ENCODE results near the gene TRMT1. TPM values are rescaled to one million over a fixed set of nuclear protein-coding genes. Genes with fewer than 3 reads are reported as not detected.

Gene TRMT1
- total and polyA plus RNA-seq, 2 of the 8 experiments (the other 6 are each of a cell fraction or from before 2014, with no cell fraction given), result 77.4 to 99.3 TPM

DNA sequence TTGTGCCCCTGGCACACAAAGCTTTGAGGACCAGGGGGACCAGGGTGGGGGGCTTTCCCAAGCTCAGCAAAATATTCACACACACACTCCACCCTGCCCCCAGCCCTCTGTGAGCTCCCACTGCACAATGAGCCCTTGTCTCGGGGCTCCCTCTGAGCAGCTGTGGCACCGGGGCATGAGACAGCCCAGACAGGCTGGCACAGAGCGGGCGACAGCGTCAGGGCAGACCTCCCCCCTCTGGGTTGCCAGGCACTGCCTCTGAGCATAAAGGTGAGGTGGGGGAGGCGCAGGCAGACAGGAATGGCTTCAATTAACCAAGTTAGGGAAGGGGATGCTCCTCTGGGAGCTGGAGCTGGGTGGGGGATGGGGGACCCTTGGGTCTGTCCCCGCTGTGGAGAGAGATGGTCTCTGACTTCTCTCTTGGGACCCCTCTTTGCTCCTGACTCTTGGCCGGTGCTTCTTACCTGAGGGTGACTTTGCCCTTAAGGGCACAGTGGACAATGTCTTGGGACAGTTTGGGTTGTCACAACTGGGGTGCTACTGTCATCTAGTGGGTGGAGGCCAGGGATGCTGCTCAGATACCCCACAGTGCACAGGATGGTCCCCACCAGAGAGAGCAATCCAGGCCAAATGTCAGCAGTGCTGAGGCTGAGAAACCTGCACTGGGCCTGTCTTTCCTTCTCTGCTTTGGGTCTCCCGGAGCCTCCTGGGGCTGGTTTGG, 44.2 kb downstream of the TRMT1 start:
- Histone ChIP-seq H3K9ac (replicated peaks in 1 of 4; ENCODE audit: extremely low read depth in 1 of 4, low read depth in 3 of 4, low read length in 3 of 4) (no peak overlapping the region), H3K4me1 (replicated peaks in 1 of 4; ENCODE audit: control insufficient read depth in 3 of 4, insufficient read depth in 4 of 4, low read length in 3 of 4) (peaks cover 3 to 11% (median 7%) of the 10 kb centered on the region in 4 experiments), H3K4me2 (ENCODE audit: insufficient read depth in 1 of 2, low read depth in 2 of 2, low read length in 2 of 2) (no peak overlapping the region), H3K18ac (ENCODE audit: extremely low read depth, low read length) (no peak overlapping the region), H3K4ac (replicated peaks; ENCODE audit: insufficient read length, low read depth, low read length) (no peak overlapping the region), H4K91ac (replicated peaks; ENCODE audit: insufficient read length, low read length) (no peak overlapping the region), H3K79me2 (ENCODE audit: control insufficient read depth in 1 of 2, insufficient read depth in 2 of 2, low read length in 2 of 2) (no peaks in the 10 kb centered on the region), H4K8ac (ENCODE audit: extremely low read depth, insufficient read depth, low read length) (no peak overlapping the region), H3K36me3 (ENCODE audit: control insufficient read depth in 2 of 4, insufficient read depth in 4 of 4, low read length in 3 of 4) (no peaks in the 10 kb centered on the region), H3K27ac (ENCODE audit: low read depth, low read length) (no peak overlapping the region), H4K5ac (ENCODE audit: insufficient read length, low read depth, low read length) (no peak overlapping the region), H2BK15ac (ENCODE audit: low read length) (no peak overlapping the region), H2BK12ac (ENCODE audit: low read depth, low read length) (no peak overlapping the region), H2BK120ac (replicated peaks; ENCODE audit: low read depth, low read length) (no peak overlapping the region), H2AK5ac (ENCODE audit: low read depth, low read length) (no peak overlapping the region), H3K56ac (replicated peaks; ENCODE audit: insufficient read length, low read depth, low read length) (no peak overlapping the region), H3K23me2 (ENCODE audit: low read depth, low read length) (no peaks in the 10 kb centered on the region), H2AFZ (ENCODE audit: low read length) (no peak overlapping the region), H3K27me3 (replicated peaks in 1 of 4; ENCODE audit: control insufficient read depth in 3 of 4, extremely low read depth in 1 of 4, insufficient read depth in 3 of 4, low read length in 3 of 4) (peaks cover 0 to 14% (median 12%) of the 10 kb centered on the region in 4 experiments; a peak in 6 of 7 replicates), H3K9me3 (ENCODE audit: insufficient read depth in 2 of 2, low read depth in 1 of 2, low read length in 1 of 2) (no peaks in the 10 kb centered on the region), H3K79me1 (ENCODE audit: low read depth, low read length) (no peaks in the 10 kb centered on the region), H3K23ac (ENCODE audit: insufficient read length) (no peak overlapping the region), H4K20me1 (replicated peaks in 1 of 2; ENCODE audit: control insufficient read depth in 1 of 2, insufficient read depth in 2 of 2, low read length in 2 of 2) (no peaks in the 10 kb centered on the region), H3K14ac (ENCODE audit: insufficient read length) (no peak overlapping the region), H2BK5ac (ENCODE audit: low read depth, low read length) (no peak overlapping the region), H3K4me3 (ENCODE audit: extremely low read depth in 1 of 4, insufficient read depth in 2 of 4, low read depth in 3 of 4, low read length in 4 of 4) (no peak overlapping the region), H2BK20ac (ENCODE audit: low read length) (0 out of 2 replicates have a peak overlapping the region, but pooled peaks have one; percentile 48)
- POLR2A ChIA-PET (ENCODE audit: partially characterized antibody), result no interaction called here
- FAIRE-seq (no peak), DNase-seq (ENCODE audit: low read depth in 1 of 2, low spot score in 2 of 2) (no peak)
- CTCF ChIA-PET (ENCODE audit: partially characterized antibody), result interaction anchor here (0.6 to 48.8 kb wide), 10 partner anchors 10 to 107 kb away, joined by 3 to 1145 read pairs (median 4); no protein-coding TSS in a partner anchor
- WGBS, 2 experiments (ENCODE audit: extremely low coverage in 1 of 2, insufficient coverage in 1 of 2, insufficient read length in 1 of 2, insufficient replicate concordance in 2 of 2, low coverage in 1 of 2, low lambda C conversion rate in 2 of 2, missing lambda C conversion rate in 1 of 2), result 95% methylated on average over 9 of the region's 9 CpGs; no CpG with 5 or more reads in 1 of the 2 experiments
- no peak for TF ChIP-seq EZH2 (IDR thresholded peaks at IDR 0.05; ENCODE audit: low read depth, low read length, severe bottlenecking)
- TF ChIP-seq POLR2A (IDR thresholded peaks at IDR 0.05; ENCODE audit: control extremely low read depth in 1 of 2, low read depth in 2 of 2, low read length in 2 of 2), result no peak
- no peak for TF ChIP-seq KDM5A (IDR thresholded peaks at IDR 0.05; ENCODE audit: low read length)
- no peak for TF ChIP-seq HDAC6 (IDR thresholded peaks at IDR 0.05; ENCODE audit: low read depth, low read length)
- no peak for TF ChIP-seq SIX5 (IDR thresholded peaks at IDR 0.05; ENCODE audit: low read depth, low read length)
- no peak for TF ChIP-seq GABPA (IDR thresholded peaks at IDR 0.05; ENCODE audit: borderline replicate concordance, insufficient read depth, low read length)
- TF ChIP-seq, protein P1, sequence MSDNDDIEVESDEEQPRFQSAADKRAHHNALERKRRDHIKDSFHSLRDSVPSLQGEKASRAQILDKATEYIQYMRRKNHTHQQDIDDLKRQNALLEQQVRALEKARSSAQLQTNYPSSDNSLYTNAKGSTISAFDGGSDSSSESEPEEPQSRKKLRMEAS (IDR thresholded peaks at IDR 0.05), result no peak
- no peak for TF ChIP-seq KDM4A (IDR thresholded peaks at IDR 0.05; ENCODE audit: low read depth, low read length, severe bottlenecking)
- TF ChIP-seq, protein P2, sequence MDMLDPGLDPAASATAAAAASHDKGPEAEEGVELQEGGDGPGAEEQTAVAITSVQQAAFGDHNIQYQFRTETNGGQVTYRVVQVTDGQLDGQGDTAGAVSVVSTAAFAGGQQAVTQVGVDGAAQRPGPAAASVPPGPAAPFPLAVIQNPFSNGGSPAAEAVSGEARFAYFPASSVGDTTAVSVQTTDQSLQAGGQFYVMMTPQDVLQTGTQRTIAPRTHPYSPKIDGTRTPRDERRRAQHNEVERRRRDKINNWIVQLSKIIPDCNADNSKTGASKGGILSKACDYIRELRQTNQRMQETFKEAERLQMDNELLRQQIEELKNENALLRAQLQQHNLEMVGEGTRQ (IDR thresholded peaks at IDR 0.05; ENCODE audit: low read length), result no peak
- no peak for TF ChIP-seq CHD1 (IDR thresholded peaks at IDR 0.05; ENCODE audit: low read depth, low read length)
- no peak for TF ChIP-seq JUN (IDR thresholded peaks at IDR 0.05; ENCODE audit: low read depth, low read length)
- TF ChIP-seq CBX8 (IDR thresholded peaks at IDR 0.05; ENCODE audit: borderline replicate concordance, low read depth, low read length), result no peak

All from H1 (cell line).